CD4-positive, alpha-beta T cell (primary cell): Measurements from ENCODE around the gene TBC1D2B. TPM values are rescaled to one million over a fixed set of nuclear protein-coding genes. Genes with fewer than 3 reads are reported as not detected.

Experiments
- ATAC-seq: fragments of 200-7000 bp; cut with Tn5 transposase; one replicate; pipeline ENCODE4 v1.10.0; 2022; ENCODE audit warnings: mild to moderate bottlenecking; ENCODE audit not compliant: poor library complexity
- CTCF ChIA-PET: fragments of 350-600 bp; sonication (Branson Sonifier 250); formaldehyde crosslinking; loops from one replicate; lab custom pipeline; 2021; ENCODE audit warnings: antibody characterized with exemption, inconsistent platforms; lab: Charles Lee
- POLR2A ChIA-PET: fragments of 350-600 bp; sonication (Branson Sonifier 250); formaldehyde crosslinking; loops from one replicate; lab custom pipeline; 2021; ENCODE audit warnings: antibody characterized with exemption, inconsistent platforms; lab: Charles Lee
- DNase-seq, 14 experiments: peaks; one replicate each; pipeline ENCODE4 v3.0.0-alpha.2; 2013 to 2020; ENCODE audit warnings: mixed read lengths in 2 of 14
- H3K27ac ChIP-seq, 2 donors: one replicate each; pipeline versions ENCODE4 v1.5.1 to v1.7.0; 2013; ENCODE audit warnings: low read length in 2 of 2, low read depth in 1 of 2, mild to moderate bottlenecking in 1 of 2
- H3K27me3 ChIP-seq, 2 experiments: 1 replicate in 1 of 2; 2 replicates in 1 of 2; pipeline versions ENCODE4 v1.6.1 to v1.7.0; 2013; ENCODE audit warnings: low read length in 2 of 2, control low read depth in 1 of 2, mild to moderate bottlenecking in 1 of 2, moderate library complexity in 1 of 2; ENCODE audit not compliant: insufficient read depth in 2 of 2, control insufficient read depth in 1 of 2
- H3K36me3 ChIP-seq: one replicate; pipeline ENCODE4 v1.6.1; 2013; ENCODE audit warnings: low read length, control low read depth; ENCODE audit not compliant: insufficient read depth
- H3K4me1 ChIP-seq: one replicate; pipeline ENCODE4 v1.6.1; 2013; ENCODE audit warnings: low read length, control low read depth; ENCODE audit not compliant: insufficient read depth
- H3K4me3 ChIP-seq: one replicate; pipeline ENCODE4 v1.5.1; 2013; ENCODE audit warnings: mild to moderate bottlenecking, low read length, moderate library complexity
- H3K9me3 ChIP-seq, 2 experiments: 1 replicate in 1 of 2; 2 replicates in 1 of 2; pipeline versions ENCODE4 v1.6.1 to v1.7.0; 2013; ENCODE audit warnings: low read length in 2 of 2, mild to moderate bottlenecking in 2 of 2, control low read depth in 1 of 2, moderate library complexity in 1 of 2; ENCODE audit not compliant: control insufficient read depth in 1 of 2, insufficient read depth in 1 of 2
- H3K27ac Mint-ChIP-seq: one replicate; pipeline ENCODE4 v1.8.0; 2020; ENCODE audit warnings: mixed read lengths
- H3K27me3 Mint-ChIP-seq: one replicate; pipeline ENCODE4 v1.8.0; 2021; ENCODE audit warnings: mixed read lengths
- H3K36me3 Mint-ChIP-seq: one replicate; pipeline ENCODE4 v1.8.0; 2021; ENCODE audit warnings: low read depth, mixed read lengths
- H3K4me1 Mint-ChIP-seq: one replicate; pipeline ENCODE4 v1.8.0; 2021; ENCODE audit warnings: low read depth, mixed read lengths
- H3K4me3 Mint-ChIP-seq: one replicate; pipeline ENCODE4 v1.8.0; 2020; ENCODE audit warnings: mild to moderate bottlenecking, mixed read lengths
- H3K9me3 Mint-ChIP-seq: one replicate; pipeline ENCODE4 v1.8.0; 2020; ENCODE audit warnings: mixed read lengths
- intact Hi-C, 2 experiments: fragments of 100-400 bp; cut with DNase I in 1 of 2; cut with micrococcal nuclease in 1 of 2; formaldehyde crosslinking; loops; one replicate each; pipeline versions ENCODE4 v1.15.1 to v1.9.0; 2023 to 2025; cut with DNase I, micrococcal nuclease
- total RNA-seq, 174 experiments: library from RNA in 2 of 174; stranded (reverse) in 2 of 174; gene quantifications; one replicate each; pipeline ENCODE4 v1.2.3 and lab custom pipeline; 2021 to 2026
- TF ChIP-seq, protein P1 (sequence below): fragments of 200-600 bp; IDR thresholded peaks from one replicate; pipeline ENCODE4 v1.8.0; 2022; ENCODE audit warnings: antibody characterized with exemption, mild to moderate bottlenecking

The TBC1D2B gene
- total RNA-seq, 2 experiments from 2014 or later, result 89.3 to 97.6 TPM

DNA sequence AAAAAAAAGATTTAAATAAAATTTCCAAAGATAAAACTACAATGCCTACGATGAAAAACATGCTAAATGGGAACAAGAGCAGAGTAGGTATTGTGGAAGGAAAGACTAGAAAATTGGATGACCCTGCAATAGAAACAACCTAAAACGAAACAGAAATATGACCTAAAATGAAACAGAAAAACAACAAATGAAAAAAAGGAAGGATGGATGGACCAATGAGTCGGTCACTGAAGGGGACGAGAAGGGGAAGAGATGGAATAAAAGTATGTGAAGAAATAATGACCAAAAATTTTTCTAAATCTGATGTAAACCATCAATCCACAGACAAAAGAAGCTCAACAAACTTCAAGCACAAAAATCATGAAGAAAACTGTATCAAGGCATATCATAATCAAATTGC lies 44.8 kb downstream of the TBC1D2B start:
- TF ChIP-seq, protein P1, sequence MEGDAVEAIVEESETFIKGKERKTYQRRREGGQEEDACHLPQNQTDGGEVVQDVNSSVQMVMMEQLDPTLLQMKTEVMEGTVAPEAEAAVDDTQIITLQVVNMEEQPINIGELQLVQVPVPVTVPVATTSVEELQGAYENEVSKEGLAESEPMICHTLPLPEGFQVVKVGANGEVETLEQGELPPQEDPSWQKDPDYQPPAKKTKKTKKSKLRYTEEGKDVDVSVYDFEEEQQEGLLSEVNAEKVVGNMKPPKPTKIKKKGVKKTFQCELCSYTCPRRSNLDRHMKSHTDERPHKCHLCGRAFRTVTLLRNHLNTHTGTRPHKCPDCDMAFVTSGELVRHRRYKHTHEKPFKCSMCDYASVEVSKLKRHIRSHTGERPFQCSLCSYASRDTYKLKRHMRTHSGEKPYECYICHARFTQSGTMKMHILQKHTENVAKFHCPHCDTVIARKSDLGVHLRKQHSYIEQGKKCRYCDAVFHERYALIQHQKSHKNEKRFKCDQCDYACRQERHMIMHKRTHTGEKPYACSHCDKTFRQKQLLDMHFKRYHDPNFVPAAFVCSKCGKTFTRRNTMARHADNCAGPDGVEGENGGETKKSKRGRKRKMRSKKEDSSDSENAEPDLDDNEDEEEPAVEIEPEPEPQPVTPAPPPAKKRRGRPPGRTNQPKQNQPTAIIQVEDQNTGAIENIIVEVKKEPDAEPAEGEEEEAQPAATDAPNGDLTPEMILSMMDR, result no peak
- no peak overlapping the region for H3K27ac ChIP-seq

DNA sequence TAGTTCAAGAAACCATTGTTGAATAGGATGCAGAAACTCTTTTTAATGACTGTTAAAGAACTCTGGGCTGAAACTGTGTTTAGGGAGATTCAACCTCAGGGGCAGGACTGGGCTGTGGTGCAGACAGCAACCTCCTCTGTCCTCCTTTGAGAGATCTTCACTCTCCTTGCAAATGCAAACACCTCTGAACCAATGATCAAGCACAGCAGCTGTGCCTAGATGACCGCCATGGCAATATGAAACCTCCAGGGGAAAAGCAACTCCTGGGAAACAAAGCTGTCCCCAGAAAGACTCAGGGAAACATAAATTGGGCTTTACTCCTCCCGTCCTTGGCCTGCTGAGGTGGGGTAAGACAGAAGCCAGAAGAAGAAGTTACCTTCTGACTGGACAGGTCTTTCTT lies 52.6 kb downstream of the TBC1D2B start:
- H3K4me3 ChIP-seq, result no peak overlapping the region
- no peaks in the 10 kb centered on the region for H3K9me3 ChIP-seq
- Mint-ChIP-seq H3K9me3 (no peaks in the 10 kb centered on the region), H3K4me3 (no peak overlapping the region), H3K36me3 (peaks cover 94% of the 10 kb centered on the region), H3K27ac (no peak overlapping the region), H3K27me3 (no peaks in the 10 kb centered on the region), H3K4me1 (peaks cover 15% of the 10 kb centered on the region)
- ChIA-PET CTCF (no interaction called here), POLR2A (interaction anchor here (2.3 kb wide), 1 partner anchor 26 kb away, joined by 7 read pairs; no protein-coding TSS in a partner anchor)
- TF ChIP-seq, protein P1, result no peak
- H3K4me1 ChIP-seq, result no peaks in the 10 kb centered on the region
- intact Hi-C loops, result no loop called here
- DNase-seq (no peak), ATAC-seq (no peak)
- no peak overlapping the region for H3K27ac ChIP-seq
- H3K36me3 ChIP-seq, result peaks cover 91% of the 10 kb centered on the region
- H3K27me3 ChIP-seq, result no peaks in the 10 kb centered on the region

More for the DNA sequence above, 44.8 kb downstream of the TBC1D2B start:
- H3K4me1 Mint-ChIP-seq, result peaks cover 70% of the 10 kb centered on the region
- Histone ChIP-seq H3K9me3 (no peaks in the 10 kb centered on the region), H3K4me3 (no peak overlapping the region), H3K27me3 (no peaks in the 10 kb centered on the region), H3K36me3 (peaks cover 22% of the 10 kb centered on the region), H3K4me1 (peaks cover 49% of the 10 kb centered on the region)
- peak overlapping the region; percentile 95 for H3K27ac Mint-ChIP-seq
- POLR2A ChIA-PET, result interaction anchor here (0.9 to 11.9 kb wide), 4 partner anchors 17 to 45 kb away, joined by 5 to 123 read pairs (median 6); partner anchors contain the start of gene TBC1D2B
- intact Hi-C loops, result no loop called here
- peaks cover 37% of the 10 kb centered on the region for H3K36me3 Mint-ChIP-seq
- no peaks in the 10 kb centered on the region for H3K27me3 Mint-ChIP-seq
- CTCF ChIA-PET, result interaction anchor here (2.7 kb wide), 1 partner anchor 76 kb away, joined by 7 read pairs; no protein-coding TSS in a partner anchor
- no peak for ATAC-seq
- H3K4me3 Mint-ChIP-seq, result no peak overlapping the region
- no peak for DNase-seq
- no peaks in the 10 kb centered on the region for H3K9me3 Mint-ChIP-seq

DNA sequence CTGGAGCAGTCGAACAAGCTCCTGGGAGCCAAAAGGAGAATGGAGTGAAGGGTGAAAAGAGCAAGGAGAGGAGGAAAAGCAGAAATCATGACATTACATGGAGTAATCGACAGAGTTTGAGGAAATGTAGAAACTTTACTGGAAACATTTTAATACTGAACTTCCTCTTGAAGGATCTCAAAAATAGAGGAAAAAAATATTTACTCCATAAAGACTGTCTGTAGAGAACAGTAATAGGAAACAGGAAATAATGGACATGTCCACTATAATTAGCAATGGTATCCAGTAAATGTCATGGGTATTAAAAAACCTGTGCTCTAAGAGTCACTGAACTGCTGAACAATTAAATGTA lies 53.0 kb downstream of the TBC1D2B start:
- ATAC-seq (no peak), DNase-seq (no peak)
- H3K4me1 ChIP-seq, result no peaks in the 10 kb centered on the region
- peaks cover 16% of the 10 kb centered on the region for H3K4me1 Mint-ChIP-seq
- POLR2A ChIA-PET, result interaction anchor here (2.0 to 2.3 kb wide), 2 partner anchors 10 to 27 kb away, joined by 7 read pairs; no protein-coding TSS in a partner anchor
- H3K27me3 ChIP-seq, result no peaks in the 10 kb centered on the region
- TF ChIP-seq, protein P1, result no peak
- CTCF ChIA-PET, result no interaction called here
- peaks cover 90% of the 10 kb centered on the region for H3K36me3 Mint-ChIP-seq
- intact Hi-C loops, result no loop called here
- no peaks in the 10 kb centered on the region for H3K27me3 Mint-ChIP-seq
- H3K9me3 ChIP-seq, result no peaks in the 10 kb centered on the region
- H3K4me3 Mint-ChIP-seq, result no peak overlapping the region
- no peaks in the 10 kb centered on the region for H3K9me3 Mint-ChIP-seq
- H3K27ac ChIP-seq, result no peak overlapping the region
- no peak overlapping the region for H3K4me3 ChIP-seq
- H3K36me3 ChIP-seq, result peaks cover 87% of the 10 kb centered on the region
- no peak overlapping the region for H3K27ac Mint-ChIP-seq
